Hematopoietic multipotent progenitor cell treated with erythropoietin and hydrocortisone succinate and interleukin-3 and kit ligand, for 17 days (in vitro differentiated cells): ENCODE results near the gene CCDC91.

Source experiments
- DNase-seq: peaks from one replicate; pipeline ENCODE4 v3.0.0-alpha.2; 2015; ENCODE audit warnings: low spot score

The CCDC91 gene

GRCh38 chr12:28585146-28585545 is 394.9 kb downstream of the CCDC91 start:
- no peak for DNase-seq

- DNase-seq, result no peak
Observed at GRCh38 chr12:28586481-28586880, 396.2 kb downstream of the CCDC91 start.

GRCh38 chr12:28591831-28592230 is 401.6 kb downstream of the CCDC91 start:
- no peak for DNase-seq
